Left ventricle myocardium superior (tissue), 1 donor: ENCODE measurements around the gene MAPK8IP3. TPM values are rescaled to one million over a fixed set of nuclear protein-coding genes. Genes with fewer than 3 reads are reported as not detected.
A peak's percentile ranks its signal among the peaks of the same experiment; 100 is the strongest.
"Not testable (repeated sequence)": the region's sequence is repeated elsewhere in the genome, so short reads cannot be mapped to it uniquely, and the experiment has no call there.

ENCODE experiments used
- ATAC-seq: fragments of 200-7000 bp; cut with Tn5 transposase; one replicate; pipeline ENCODE4 v1.9.1; 2020; ENCODE audit warnings: mild to moderate bottlenecking, moderate library complexity
- DNase-seq: peaks from one replicate; pipeline ENCODE4 v3.0.0-alpha.2; 2020
- intact Hi-C: fragments of 100-400 bp; cut with micrococcal nuclease; formaldehyde crosslinking; loops from one replicate; pipeline ENCODE4 v1.11.0; 2022
- total RNA-seq: library from RNA; stranded (reverse); fragmentation: NEBNext Ultra II Directional; extraction: Animal tissue kit (Norgen Biotek cat#: 25700); gene quantifications from one replicate; pipeline ENCODE4 v1.2.1, GENCODE V29; 2021
- donor health status: DM: no; HTN: yes; CAD: no; lungs with severe emphysema.

Gene MAPK8IP3
- total RNA-seq, 1 donor from 2014 or later, result 80.3 TPM

GRCh38 chr16:1677339-1677738 lies 28.7 kb upstream of the MAPK8IP3 start:
- intact Hi-C loops, result no loop called here
- DNase-seq, result no peak
- no peak for ATAC-seq

- ATAC-seq, result peak; percentile 98
- intact Hi-C loops, result no loop called here
Observed at GRCh38 chr16:1677942-1678499, 28.0 kb upstream of the MAPK8IP3 start, which contains the start of gene JPT2. Gene JPT2, plus strand, starts transcription at chr16:1678279. Its CDS starts 34 bp downstream, at chr16:1678313.

GRCh38 chr16:1678500-1679098 lies 27.4 kb upstream of the MAPK8IP3 start:
- ATAC-seq, result peak; percentile 42
- intact Hi-C loops, result no loop called here
- peak; percentile 60 for DNase-seq

More at GRCh38 chr16:1677942-1678499, 28.0 kb upstream of the MAPK8IP3 start, which contains the start of gene JPT2:
- peak; percentile 99 for DNase-seq

GRCh38 chr16:1680361-1680760 lies 25.6 kb upstream of the MAPK8IP3 start:
- ATAC-seq, result no peak
- intact Hi-C loops, result no loop called here

GRCh38 chr16:1681032-1681431 lies 25.0 kb upstream of the MAPK8IP3 start:
- intact Hi-C loops, result no loop called here
- ATAC-seq, result no peak
- no peak for DNase-seq

More at GRCh38 chr16:1680361-1680760, 25.6 kb upstream of the MAPK8IP3 start:
- DNase-seq, result no peak

- ATAC-seq (peak; percentile 58), DNase-seq (no peak)
- intact Hi-C loops, result no loop called here
Observed at GRCh38 chr16:1687427-1688316, 18.3 kb upstream of the MAPK8IP3 start.

GRCh38 chr16:1688807-1689560 lies 17.0 kb upstream of the MAPK8IP3 start:
- intact Hi-C loops, result no loop called here
- peak; percentile 77 for ATAC-seq
- DNase-seq, result no peak

- ATAC-seq (no peak), DNase-seq (no peak)
- intact Hi-C loops, result no loop called here
Observed at GRCh38 chr16:1689853-1690252, 16.1 kb upstream of the MAPK8IP3 start.

- DNase-seq, result no peak
- intact Hi-C loops, result no loop called here
- ATAC-seq, result no peak
Observed at GRCh38 chr16:1690810-1691209, 15.2 kb upstream of the MAPK8IP3 start.

GRCh38 chr16:1691276-1691675 lies 14.7 kb upstream of the MAPK8IP3 start:
- DNase-seq, result no peak

GRCh38 chr16:1691956-1692355 lies 14.0 kb upstream of the MAPK8IP3 start:
- no peak for ATAC-seq
- no peak for DNase-seq
- intact Hi-C loops, result no loop called here

More at GRCh38 chr16:1691276-1691675, 14.7 kb upstream of the MAPK8IP3 start:
- intact Hi-C loops, result no loop called here
- ATAC-seq, result peak; percentile 59

GRCh38 chr16:1696863-1697262 lies 9.1 kb upstream of the MAPK8IP3 start:
- ATAC-seq, result no peak
- intact Hi-C loops, result no loop called here

GRCh38 chr16:1698680-1699079 lies 7.3 kb upstream of the MAPK8IP3 start:
- DNase-seq (no peak), ATAC-seq (no peak)
- intact Hi-C loops, result no loop called here

More at GRCh38 chr16:1696863-1697262, 9.1 kb upstream of the MAPK8IP3 start:
- DNase-seq, result no peak

GRCh38 chr16:1700246-1700645 lies 5.7 kb upstream of the MAPK8IP3 start:
- DNase-seq, result no peak
- intact Hi-C loops, result no loop called here
- ATAC-seq, result no peak

- ATAC-seq, result no peak
- no peak for DNase-seq
- intact Hi-C loops, result no loop called here
Observed at GRCh38 chr16:1701216-1701878, 4.6 kb upstream of the MAPK8IP3 start.

- DNase-seq, intact Hi-C loops: not testable (repeated sequence)
- ATAC-seq, result peak; percentile 24
Observed at GRCh38 chr16:1705324-1705687, 689 bp upstream of the MAPK8IP3 start.

- intact Hi-C loops, result no loop called here
- no peak for DNase-seq
- ATAC-seq, result peak; percentile 21
Observed at GRCh38 chr16:1706386-1707192, 594 bp downstream of the MAPK8IP3 start.

- intact Hi-C loops, result no loop called here
- DNase-seq (no peak), ATAC-seq (no peak)
Observed at GRCh38 chr16:1707193-1707790, 1.3 kb downstream of the MAPK8IP3 start.
